Measurements from ENCODE around the gene TBRG4. TPM values are rescaled to one million over a fixed set of nuclear protein-coding genes. Genes with fewer than 3 reads are reported as not detected.
"Not testable (repeated sequence)": the region's sequence is repeated elsewhere in the genome, so short reads cannot be mapped to it uniquely, and the experiment has no call there.

Gene TBRG4
- total RNA-seq, 1 donor from 2014 or later, result 47.4 TPM

GRCh38 chr7:45116048-45116447 lies 4.6 kb upstream of the TBRG4 start:
- DNase-seq, result no peak

DNA sequence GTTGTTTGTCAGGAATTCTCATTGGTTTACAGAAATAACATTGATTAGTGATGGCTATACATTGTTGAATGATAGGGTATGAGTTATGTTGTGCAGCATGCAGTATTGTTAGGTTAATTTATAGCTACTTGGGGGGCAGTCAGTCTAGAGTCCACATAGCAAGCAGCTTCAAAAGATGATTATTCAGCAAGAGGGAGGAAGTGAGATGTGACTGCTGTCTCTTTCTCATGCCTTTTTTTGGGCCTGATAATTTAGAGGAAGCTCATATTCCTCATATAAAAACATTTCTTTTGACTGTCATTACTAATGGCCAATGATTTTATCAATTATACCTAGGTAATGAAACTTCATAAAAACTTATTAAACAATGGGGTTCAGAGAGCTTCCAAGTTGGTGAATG lies 3.4 kb upstream of the TBRG4 start:
- no peak for DNase-seq

- DNase-seq, result not testable (repeated sequence)
Observed at GRCh38 chr7:45114257-45114656, 2.8 kb upstream of the TBRG4 start.

- DNase-seq, result no peak
Observed at GRCh38 chr7:45112648-45113047, 1.2 kb upstream of the TBRG4 start.

DNA sequence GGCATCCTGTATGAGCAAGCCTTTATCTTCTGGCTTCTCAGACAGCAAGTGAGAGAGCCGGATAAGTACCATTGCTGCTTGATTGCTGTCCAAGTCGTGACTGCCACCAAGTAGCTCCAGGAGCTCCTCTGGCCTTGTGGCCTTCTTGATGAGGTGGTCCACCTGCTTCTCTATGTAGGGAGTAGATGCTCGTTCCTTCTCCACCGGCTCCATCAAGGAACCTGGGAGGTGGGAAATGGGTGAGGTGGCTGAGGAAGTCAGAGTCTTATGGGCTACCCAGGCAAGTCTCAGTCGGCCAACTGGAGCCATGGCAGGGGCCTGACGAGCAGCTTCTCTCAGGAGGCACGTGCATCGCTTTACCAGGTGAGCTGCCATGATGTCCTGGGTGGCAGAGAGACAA lies 2.6 kb downstream of the TBRG4 start:
- DNase-seq, result no peak

DNA sequence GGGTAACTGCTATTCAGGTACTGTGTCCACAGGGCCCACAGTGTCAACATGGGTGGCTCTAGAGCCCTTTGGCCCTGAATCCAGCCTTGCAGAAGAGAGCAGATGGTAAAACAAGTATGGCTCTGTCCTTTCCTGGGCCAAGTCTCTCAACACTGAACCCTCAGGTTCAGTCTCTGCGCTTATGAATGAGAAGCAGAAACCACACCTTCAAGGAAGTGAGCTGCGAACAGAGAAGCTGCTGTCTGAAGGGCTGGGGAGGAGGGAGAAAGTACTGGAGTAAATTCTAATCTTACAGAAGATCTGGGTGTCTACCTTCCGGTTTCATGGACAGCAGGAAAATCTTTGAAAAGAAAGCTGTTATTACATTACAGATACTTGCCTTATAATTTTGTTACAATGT lies 4.1 kb downstream of the TBRG4 start:
- no peak for DNase-seq

DNA sequence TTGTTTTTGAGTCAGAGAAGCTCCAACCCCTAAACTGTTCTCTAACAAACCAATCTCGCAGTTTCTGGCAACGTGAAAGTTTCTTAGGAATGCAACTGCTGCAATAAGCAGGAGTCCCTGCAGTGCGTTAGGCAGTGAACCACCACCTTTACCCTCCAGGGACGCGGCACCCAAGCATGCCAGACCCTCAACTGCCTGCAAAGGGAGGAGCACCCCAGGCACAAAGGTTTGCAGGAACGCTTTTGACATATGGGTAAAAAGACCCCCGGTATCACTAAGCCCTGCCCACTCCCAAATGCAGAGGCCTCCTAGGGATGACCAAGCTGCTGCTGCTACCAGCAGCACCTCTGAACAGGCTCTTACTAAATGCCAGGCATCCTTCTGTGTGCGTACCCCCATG lies 4.7 kb downstream of the TBRG4 start:
- DNase-seq, result no peak

DNA sequence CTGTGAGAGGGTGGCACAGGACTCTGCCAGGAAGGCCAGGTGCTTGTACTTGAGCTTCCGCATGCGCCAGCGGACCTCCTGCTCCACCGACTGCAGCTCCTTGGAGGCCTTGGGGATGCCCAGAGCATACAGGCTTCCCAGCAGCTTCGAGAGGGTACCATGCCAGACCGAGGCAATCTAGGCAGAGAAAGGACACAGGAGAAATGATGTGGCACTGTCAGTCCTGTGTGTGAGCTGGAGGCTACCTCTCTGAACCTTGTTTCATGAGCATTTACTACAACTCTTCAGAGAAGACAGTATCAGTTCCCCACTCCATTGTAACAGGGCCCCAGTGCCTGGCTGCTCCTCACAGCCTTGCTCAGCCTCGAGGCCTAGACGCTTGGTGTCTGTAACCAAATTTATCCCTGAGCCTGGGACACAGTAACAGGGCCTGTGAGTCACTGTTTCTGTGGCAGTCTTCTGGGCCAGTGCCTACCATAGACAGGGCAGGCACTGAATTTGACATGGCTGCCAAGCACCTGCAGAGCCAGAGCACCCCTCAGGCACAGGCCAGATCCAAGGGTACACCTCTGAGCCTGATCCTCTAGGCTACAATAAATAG lies 5.8 kb downstream of the TBRG4 start:
- DNase-seq, result no peak

DNA sequence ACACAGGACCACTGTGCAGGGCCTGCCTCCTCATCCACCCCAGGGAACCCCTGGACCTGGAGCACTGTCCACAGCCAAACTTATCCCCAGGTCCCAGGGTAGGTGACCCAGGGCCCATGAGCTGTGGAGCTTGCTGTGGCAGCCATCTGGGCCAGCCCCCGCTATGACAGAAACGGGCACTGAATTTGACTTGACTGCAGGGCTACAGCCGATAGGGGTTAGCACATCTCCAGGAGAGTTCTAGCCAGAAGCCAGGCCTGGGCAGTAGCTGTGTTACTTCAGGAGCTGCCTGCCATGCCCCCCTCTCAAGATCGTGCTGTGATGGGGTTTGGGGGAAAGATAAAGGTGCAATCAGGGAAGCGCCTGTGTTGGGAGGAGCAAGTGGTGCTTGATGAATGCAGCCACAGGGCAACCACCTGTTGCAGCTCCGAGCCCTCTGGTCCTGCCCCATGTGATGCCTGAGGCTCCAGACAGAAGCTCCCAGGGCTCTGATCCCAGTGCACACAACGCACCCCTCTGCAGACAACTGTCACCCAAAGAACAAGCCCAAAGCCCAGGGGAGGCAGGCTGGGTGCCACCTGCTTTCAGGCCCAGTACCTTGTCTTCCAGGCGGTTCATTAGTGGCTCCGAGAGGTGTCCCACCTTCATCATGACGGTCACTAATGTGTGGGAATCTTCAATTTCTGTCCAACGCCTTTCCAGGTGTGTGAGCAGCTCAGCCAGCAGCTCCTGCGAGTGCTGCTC lies 6.5 kb downstream of the TBRG4 start:
- DNase-seq, result no peak

GRCh38 chr7:45103958-45104843 lies 7.3 kb downstream of the TBRG4 start:
- no peak for DNase-seq

GRCh38 chr7:45102785-45103712 lies 8.4 kb downstream of the TBRG4 start:
- DNase-seq, result no peak

DNA sequence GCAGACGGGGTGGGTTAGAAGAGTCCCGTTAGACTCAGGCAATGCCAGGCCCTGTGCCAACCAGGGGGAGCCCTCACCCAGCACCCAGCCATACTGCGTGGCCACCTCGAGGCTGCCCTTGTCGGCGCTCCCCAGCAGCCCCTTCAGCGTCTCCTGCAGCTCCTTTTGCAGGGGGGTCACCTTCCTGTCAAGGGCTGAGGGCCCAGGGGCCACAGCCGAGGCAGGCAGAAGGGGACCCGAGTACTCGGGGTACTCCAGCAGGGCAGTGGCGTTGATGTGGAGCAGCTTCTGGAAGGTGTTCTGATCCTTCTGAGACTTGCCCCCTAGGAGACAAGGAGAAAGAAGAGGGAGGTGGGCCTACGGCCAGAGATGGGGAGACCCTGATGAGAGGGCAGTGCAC lies 9.7 kb downstream of the TBRG4 start:
- DNase-seq, result no peak

GRCh38 chr7:45100761-45101480 lies 10.6 kb downstream of the TBRG4 start:
- DNase-seq, result no peak

DNA sequence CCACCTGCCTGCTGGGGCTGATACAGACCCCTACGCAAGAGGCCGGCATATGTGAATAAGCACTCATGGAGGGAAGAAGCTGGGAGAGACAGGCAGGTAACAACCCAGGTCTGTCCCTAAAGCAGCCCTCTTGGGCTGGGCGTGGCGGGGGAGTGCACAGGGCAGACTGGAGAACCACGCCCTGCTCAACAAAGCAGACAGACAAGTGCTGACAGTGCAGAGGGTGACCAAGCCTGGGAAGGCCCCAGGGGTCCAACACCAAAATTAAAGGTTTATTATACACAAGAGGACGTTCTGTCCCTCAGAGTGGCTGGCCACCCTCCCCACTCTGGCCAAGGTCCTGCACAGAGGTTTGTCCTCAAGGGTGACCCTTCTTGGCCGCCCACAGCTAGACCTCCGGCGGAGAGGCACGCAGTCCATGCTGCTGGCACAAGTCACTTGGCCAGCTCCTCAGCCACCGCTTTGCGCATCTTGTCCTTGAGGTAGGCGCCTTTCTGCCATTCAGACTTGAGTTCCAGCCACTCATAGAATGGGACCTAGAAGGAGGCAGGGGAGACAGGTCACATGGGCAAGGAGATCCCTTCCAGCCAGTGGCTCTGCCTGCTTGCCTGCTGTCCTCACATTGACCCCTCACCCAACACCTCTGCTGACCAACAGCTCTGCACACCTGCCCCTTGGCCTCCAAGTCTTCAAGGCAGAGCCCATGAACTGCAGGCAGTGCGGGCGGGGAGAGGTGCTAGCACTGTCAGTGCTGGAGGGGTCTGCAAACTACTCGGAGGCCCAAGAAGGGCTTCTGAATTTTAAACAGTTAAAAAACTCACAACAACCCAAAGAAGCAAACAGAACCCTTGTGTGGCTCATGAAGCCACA lies 11.4 kb downstream of the TBRG4 start:
- no peak for DNase-seq

DNA sequence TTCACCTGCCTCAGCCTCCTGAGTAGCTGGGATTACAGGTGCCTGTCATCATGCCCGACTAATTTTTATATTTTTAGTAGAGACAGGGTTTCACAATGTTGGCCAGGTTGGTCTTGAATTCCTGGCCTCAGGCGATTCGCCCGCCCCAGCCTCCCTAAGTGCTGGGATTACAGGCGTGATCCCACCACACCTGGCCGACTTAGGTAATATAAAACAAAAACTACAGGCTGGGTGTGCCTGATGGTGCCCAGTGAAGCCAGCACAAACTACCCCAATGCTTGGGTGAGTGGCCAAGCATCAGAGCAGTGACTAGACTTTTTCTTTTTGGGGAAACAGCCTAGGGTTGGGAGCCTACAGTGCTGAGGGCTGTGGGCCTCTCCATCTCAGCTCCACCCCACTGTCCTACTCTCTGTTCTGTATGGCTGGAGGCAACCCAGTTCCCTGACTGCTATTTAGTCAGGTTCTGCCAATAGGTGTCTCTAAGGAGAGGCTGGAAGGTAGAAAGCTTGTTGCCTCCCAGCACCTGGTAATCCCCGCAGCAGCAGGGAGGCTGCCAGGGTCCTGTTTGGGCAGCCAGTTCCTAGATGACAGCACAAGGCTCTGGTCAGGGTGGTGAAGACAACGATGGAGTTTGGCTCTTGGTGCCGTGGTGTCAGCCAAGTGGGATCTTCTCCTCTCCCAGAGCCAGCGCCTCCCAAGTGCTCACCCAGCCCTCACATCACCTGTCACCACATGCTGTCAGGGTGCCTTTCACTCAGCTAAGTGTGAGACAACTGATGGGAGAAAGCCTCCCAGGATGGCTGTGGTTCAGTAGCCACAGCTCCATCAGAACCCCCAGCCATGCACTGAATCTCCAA lies 12.3 kb downstream of the TBRG4 start:
- no peak for DNase-seq

- DNase-seq, result no peak
Observed at GRCh38 chr7:45092931-45093235, 18.6 kb downstream of the TBRG4 start.

GRCh38 chr7:45092100-45092930 lies 19.2 kb downstream of the TBRG4 start:
- DNase-seq, result no peak

- peak; percentile 97 for DNase-seq
Observed at GRCh38 chr7:45089341-45089891, 22.1 kb downstream of the TBRG4 start.

Data from occipital lobe (tissue), 2 donors.